ENCODE data around the gene COL18A1.

COL18A1 gene

GRCh38 chr21:45470773-45471524 lies 66.0 kb downstream of the COL18A1 start:
- FAIRE-seq, result no peak

- FAIRE-seq, result no peak
These were observed 66.7 kb downstream of the COL18A1 start for GRCh38 chr21:45471525-45472221.

GRCh38 chr21:45472445-45473365 lies 67.7 kb downstream of the COL18A1 start:
- FAIRE-seq, result no peak

- no peak for FAIRE-seq
These were observed 68.7 kb downstream of the COL18A1 start for GRCh38 chr21:45473496-45474322.

GRCh38 chr21:45474323-45474950 lies 69.5 kb downstream of the COL18A1 start:
- no peak for FAIRE-seq

- no peak for FAIRE-seq
These were observed 70.2 kb downstream of the COL18A1 start for GRCh38 chr21:45475004-45475685.

GRCh38 chr21:45475797-45476570 lies 71.0 kb downstream of the COL18A1 start:
- no peak for FAIRE-seq

GRCh38 chr21:45476582-45476981 lies 71.6 kb downstream of the COL18A1 start:
- FAIRE-seq, result no peak

- FAIRE-seq, result no peak
These were observed 72.5 kb downstream of the COL18A1 start for GRCh38 chr21:45477176-45478114.

- FAIRE-seq, result no peak
These were observed 73.3 kb downstream of the COL18A1 start for GRCh38 chr21:45478115-45478801.

GRCh38 chr21:45478816-45479669 lies 74.1 kb downstream of the COL18A1 start:
- FAIRE-seq, result no peak

GRCh38 chr21:45479691-45480675 lies 75.0 kb downstream of the COL18A1 start:
- no peak for FAIRE-seq

- no peak for FAIRE-seq
These were observed 75.9 kb downstream of the COL18A1 start for GRCh38 chr21:45480701-45481500.

- FAIRE-seq, result no peak
These were observed 76.6 kb downstream of the COL18A1 start for GRCh38 chr21:45481566-45481965.
